Sciatic nerve (tissue), 2 donors: Measurements from ENCODE around the gene GLOD4. TPM values are rescaled to one million over a fixed set of nuclear protein-coding genes. Genes with fewer than 3 reads are reported as not detected.
"Not testable (repeated sequence)": the region's sequence is repeated elsewhere in the genome, so short reads cannot be mapped to it uniquely, and the experiment has no call there.

Experiments used
- ATAC-seq: fragments of 200-7000 bp; cut with Tn5 transposase; one replicate; pipeline ENCODE4 v1.9.1; 2020; ENCODE audit warnings: mild to moderate bottlenecking, moderate library complexity
- DNase-seq: peaks from one replicate; pipeline ENCODE4 v3.0.0-alpha.2; 2020; ENCODE audit warnings: low spot score
- intact Hi-C: fragments of 100-400 bp; cut with DNase I; formaldehyde crosslinking; loops from one replicate; pipeline ENCODE4 v1.14.2; 2022
- total RNA-seq: library from RNA; stranded (reverse); fragmentation: NEBNext Ultra II Directional; extraction: Animal tissue kit (Norgen Biotek cat#: 25700); gene quantifications from one replicate; pipeline ENCODE4 v1.2.1, GENCODE V29; 2021
- donor health status: DM: no; HTN: no; CAD: no.
- donor health status: DM: no; HTN: no; CAD: no.

GLOD4 gene
- total RNA-seq, 1 donor from 2014 or later, result 55.7 TPM

- intact Hi-C loops, result no loop called here
- no peak for DNase-seq
- no peak for ATAC-seq
Measured at GRCh38 chr17:804541-805435, 22.7 kb upstream of the GLOD4 start.

DNA sequence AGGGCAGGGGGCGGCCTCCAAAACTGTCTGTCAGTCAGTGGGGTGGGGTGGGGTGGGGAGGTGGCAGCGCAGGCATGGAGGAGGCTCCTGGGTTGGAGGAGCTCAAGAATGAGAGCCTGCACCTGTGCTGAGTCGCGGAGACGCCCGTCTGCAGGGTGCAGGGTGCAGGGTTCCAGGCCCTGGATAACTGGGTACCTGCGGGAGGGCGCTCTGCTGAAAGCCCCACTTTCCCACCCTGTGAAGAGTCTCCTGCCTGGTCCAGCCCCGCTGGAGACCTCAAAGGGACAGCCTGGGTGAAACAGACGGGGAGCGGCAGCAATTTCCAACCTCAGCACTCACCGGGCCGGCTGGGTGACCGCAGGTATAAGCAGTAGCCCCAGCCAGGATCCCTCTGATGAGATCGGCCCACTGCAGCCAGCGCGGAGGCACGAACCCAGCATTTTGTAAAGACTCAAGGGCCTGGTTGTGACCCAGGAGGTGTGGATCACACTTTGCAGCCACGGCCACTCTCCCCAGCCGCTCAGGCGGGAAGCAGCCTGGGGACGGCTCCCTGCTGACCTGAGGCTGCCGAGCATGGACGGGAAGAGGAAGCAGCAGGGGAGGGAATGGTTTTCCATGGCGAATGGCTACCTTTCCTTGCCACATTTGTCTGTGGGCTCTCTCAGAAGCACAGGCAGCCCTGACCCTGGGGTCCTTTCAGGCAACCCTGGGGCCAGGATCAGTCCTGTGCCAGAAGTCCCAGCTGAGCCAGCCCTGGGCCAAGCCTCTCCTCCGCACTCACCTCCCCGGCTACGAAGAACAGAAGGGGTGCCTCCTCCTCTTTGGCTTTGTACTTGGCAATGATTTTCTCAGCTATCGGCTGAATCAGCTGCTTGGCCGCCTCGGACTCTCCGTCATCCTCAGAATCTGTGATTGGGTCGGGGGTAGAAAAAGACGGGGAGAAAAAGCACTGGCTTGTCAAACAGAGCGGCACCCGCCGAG, 21.1 kb upstream of the GLOD4 start:
- intact Hi-C loops, result no loop called here
- ATAC-seq (no peak), DNase-seq (no peak)

DNA sequence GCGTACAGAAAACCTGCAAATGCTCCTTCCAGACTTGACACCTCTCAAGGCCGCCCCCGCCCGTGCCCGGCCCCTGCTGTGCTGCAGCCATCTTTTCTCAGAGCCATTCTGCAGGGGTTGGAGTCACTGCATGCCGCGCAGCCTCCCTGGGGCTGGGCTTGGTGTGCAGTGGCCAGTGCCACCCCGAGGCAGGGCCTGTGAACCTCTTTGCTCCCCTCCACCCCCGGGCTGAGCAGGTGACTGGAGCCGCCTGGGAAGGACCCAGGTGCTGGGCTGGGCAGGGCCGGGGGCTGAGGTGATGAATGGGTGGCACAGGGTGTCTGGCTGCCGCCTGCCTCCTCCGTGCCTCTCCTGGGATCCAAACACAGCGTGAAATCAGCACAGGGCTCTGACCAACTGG, 20.4 kb upstream of the GLOD4 start:
- ATAC-seq, result no peak
- DNase-seq, result no peak

GRCh38 chr17:801660-802059, 19.6 kb upstream of the GLOD4 start:
- ATAC-seq, result no peak
- intact Hi-C loops, result no loop called here

More for the DNA sequence above, 20.4 kb upstream of the GLOD4 start:
- intact Hi-C loops, result no loop called here

DNA sequence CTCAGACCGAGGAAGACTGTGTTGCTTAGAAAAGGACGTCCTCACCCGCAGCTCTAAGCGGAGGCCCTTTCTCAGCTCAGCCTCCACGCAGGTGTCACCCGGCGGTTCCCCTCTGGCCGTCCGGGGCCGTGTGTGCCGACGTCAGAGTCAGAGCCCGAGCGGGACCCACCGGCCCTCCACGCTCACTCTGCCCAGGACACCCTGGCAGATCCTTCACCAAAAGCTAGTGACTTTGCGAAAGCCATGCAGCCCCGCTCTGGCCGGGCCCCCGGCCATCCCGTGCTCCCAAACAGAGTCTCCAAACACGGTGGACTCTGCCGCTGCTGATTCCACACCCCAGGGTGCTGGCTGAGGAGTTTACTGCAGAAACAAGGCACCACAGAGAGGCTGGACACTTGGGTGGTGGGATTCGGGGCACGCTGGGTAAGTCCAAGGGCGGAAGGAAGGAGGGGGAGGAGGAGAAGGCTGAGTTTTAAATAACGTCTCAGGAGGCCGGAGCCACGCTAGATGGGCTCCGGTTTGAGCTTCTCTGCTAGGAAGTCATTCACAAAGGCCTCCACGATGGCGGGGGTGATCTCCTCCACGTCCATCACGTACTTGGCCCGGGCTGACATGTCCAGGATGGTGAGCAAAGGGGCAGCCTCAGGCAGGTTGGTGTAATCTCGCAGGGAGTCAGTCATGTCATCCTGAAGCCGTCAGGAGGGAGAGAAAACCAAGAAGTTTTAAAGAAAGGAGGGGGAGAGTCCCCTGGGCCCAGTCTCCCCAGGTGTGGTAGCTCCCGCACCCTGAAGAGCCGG, 18.6 kb upstream of the GLOD4 start:
- DNase-seq (no peak), ATAC-seq (no peak)
- intact Hi-C loops, result no loop called here

More at GRCh38 chr17:801660-802059, 19.6 kb upstream of the GLOD4 start:
- DNase-seq, result no peak

- no peak for ATAC-seq
- no peak for DNase-seq
- intact Hi-C loops, result loop anchor here (5.0 to 10.0 kb wide), 2 partner anchors 183 to 256 kb away; no protein-coding TSS in a partner anchor
Measured at GRCh38 chr17:799261-799660, 17.2 kb upstream of the GLOD4 start.

DNA sequence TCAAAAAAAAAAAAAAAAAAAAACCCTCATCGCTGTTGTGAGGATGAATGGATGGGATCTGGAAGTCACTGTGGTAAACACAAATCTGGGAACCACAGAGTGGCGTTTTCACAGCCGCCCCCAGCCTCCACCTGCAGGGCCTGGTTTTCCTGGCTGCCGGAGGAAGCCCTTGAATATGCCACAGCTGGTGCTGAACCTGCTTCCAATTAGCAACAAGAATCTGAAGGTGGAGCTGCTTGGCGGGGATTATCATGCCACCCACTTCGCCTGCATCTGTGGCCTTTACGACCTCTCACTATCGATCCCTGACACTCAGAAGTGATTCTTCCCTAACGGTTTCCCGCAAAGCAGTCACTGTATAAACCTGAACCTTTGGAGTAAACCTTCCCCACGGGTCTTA, 16.2 kb upstream of the GLOD4 start:
- intact Hi-C loops, result loop anchor here (5.0 to 10.0 kb wide), 2 partner anchors 184 to 257 kb away; no protein-coding TSS in a partner anchor
- ATAC-seq, result no peak
- no peak for DNase-seq

GRCh38 chr17:797236-797840, 15.3 kb upstream of the GLOD4 start:
- no peak for ATAC-seq
- no peak for DNase-seq
- intact Hi-C loops, result loop anchor here (5.0 to 10.0 kb wide), 2 partner anchors 185 to 257 kb away; no protein-coding TSS in a partner anchor

DNA sequence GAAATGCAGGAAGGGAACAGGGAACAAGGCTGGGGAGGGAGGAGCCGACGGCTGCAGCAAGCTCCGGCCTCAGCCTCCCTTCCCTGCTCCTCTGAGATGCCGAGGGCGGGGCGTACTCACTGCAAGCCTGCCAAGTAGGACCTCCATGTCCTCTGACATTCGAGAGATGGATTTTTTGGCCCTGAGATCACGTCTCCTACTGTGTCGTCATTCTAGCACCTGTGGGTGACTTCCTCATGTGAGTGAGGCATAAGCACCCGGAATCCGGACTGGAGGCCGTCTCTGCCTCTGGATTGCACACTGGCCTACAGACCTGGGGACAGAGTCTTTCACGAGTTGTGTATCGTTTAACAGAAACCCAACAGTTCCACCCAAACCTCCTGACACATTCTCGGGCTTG, 14.5 kb upstream of the GLOD4 start:
- DNase-seq (no peak), ATAC-seq (no peak)
- intact Hi-C loops, result loop anchor here (5.0 to 10.0 kb wide), 2 partner anchors 186 to 258 kb away; no protein-coding TSS in a partner anchor

DNA sequence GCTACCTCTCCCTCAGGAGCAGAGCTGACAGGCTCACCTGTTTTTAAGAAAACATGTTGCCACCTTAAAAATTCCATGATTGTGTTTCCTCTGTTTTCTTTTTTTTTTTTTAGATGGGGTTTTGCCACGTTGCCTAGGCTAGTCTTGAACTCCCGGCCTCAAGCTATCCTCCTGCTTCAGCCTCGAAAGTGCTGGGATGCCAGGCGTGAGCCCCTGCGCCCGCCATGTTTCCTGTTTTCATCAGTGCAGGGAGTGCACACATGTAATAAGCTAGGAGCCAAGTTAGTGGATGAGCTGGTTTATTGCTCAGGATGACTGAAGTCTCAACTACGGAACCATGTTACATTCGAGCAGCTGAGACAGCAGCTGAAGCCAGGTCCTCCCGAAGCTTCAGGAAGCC, 13.6 kb upstream of the GLOD4 start:
- intact Hi-C loops, result loop anchor here (5.0 to 10.0 kb wide), 2 partner anchors 187 to 259 kb away; no protein-coding TSS in a partner anchor
- DNase-seq (no peak), ATAC-seq (no peak)

DNA sequence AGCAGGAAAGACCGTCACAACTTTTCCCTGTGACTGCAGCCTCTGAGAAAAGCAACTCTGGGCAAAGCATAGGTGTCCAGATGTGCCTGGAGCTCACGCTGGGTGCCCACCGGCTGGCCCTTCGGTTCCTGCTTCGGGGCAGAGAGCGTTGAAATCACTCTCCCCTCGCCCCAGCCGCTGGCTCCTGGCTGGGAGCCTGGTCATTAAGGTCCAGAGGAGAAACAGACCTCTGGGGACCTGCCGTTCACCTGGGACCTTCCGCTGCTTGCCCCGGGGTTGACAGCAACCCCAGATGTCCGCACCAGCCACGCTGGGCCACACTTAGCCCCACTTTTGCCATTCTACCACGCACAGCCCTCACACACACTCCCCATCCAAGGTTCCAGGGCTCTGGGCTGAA, 13.2 kb upstream of the GLOD4 start:
- ATAC-seq (peak; percentile 30), DNase-seq (no peak)
- intact Hi-C loops, result loop anchor here (5.0 to 10.0 kb wide), 2 partner anchors 187 to 260 kb away; no protein-coding TSS in a partner anchor

DNA sequence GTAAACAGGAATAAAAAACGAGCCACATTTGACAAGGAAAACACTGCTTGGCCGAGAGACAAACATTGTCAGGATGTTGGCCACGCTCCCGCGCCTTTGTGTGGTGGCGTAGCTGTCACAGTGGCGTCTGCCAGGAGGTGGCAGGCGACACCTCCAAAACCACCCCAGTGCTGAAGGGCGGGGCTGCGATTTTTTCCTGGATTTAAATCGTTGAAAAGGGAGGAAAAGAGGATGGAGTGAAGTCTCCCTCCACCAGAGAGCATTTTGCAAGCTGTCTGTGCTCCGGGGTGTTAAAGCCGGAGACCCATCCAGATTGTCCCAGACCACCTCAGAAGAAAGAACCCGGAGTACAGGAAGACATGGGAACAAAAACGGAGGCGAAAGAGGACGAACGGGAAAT, 12.8 kb upstream of the GLOD4 start:
- DNase-seq (peak; percentile 90), ATAC-seq (peak; percentile 90)
- intact Hi-C loops, result loop anchor here (5.0 to 10.0 kb wide), 2 partner anchors 187 to 260 kb away; no protein-coding TSS in a partner anchor

GRCh38 chr17:792277-792676, 10.2 kb upstream of the GLOD4 start:
- intact Hi-C loops, result loop anchor here (10.0 kb wide), 1 partner anchor 263 kb away; no protein-coding TSS in a partner anchor
- DNase-seq (no peak), ATAC-seq (no peak)

DNA sequence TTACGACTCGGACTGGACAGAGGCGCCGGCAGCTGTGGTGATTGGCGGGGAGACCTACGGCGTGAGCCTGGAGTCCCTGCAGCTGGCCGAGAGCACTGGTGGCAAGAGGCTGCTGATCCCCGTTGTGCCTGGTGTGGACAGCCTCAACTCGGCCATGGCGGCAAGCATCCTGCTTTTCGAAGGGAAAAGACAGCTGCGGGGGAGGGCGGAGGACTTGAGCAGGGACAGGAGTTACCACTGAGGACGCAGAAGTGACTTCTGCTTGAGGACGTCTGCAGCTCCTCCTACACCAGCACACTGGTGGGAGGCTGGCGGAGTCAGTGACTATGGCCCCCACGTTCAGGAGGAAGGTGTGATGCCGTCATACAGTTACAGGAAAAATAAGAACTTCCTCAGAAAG, 9.7 kb upstream of the GLOD4 start:
- ATAC-seq (no peak), DNase-seq (no peak)
- intact Hi-C loops, result loop anchor here (10.0 kb wide), 1 partner anchor 263 kb away; no protein-coding TSS in a partner anchor

GRCh38 chr17:790874-791247, 8.8 kb upstream of the GLOD4 start:
- not testable (repeated sequence) for DNase-seq, ATAC-seq
- intact Hi-C loops, result loop anchor here (10.0 kb wide), 1 partner anchor 264 kb away; no protein-coding TSS in a partner anchor

GRCh38 chr17:789931-790873, 8.1 kb upstream of the GLOD4 start:
- intact Hi-C loops, result loop anchor here (10.0 kb wide), 1 partner anchor 265 kb away; no protein-coding TSS in a partner anchor
- ATAC-seq, DNase-seq: not testable (repeated sequence)
